Sciatic nerve (tissue), 2 donors: ENCODE results near the gene RIT2. TPM values are rescaled to one million over a fixed set of nuclear protein-coding genes. Genes with fewer than 3 reads are reported as not detected.

ENCODE experiments used
- ATAC-seq: fragments of 200-7000 bp; cut with Tn5 transposase; one replicate; pipeline ENCODE4 v1.9.1; 2020; ENCODE audit warnings: mild to moderate bottlenecking, moderate library complexity
- DNase-seq: peaks from one replicate; pipeline ENCODE4 v3.0.0-alpha.2; 2020; ENCODE audit warnings: low spot score
- intact Hi-C: fragments of 100-400 bp; cut with DNase I; formaldehyde crosslinking; loops from one replicate; pipeline ENCODE4 v1.14.2; 2022
- total RNA-seq: library from RNA; stranded (reverse); fragmentation: NEBNext Ultra II Directional; extraction: Animal tissue kit (Norgen Biotek cat#: 25700); gene quantifications from one replicate; pipeline ENCODE4 v1.2.1, GENCODE V29; 2021
- donor health status: DM: no; HTN: no; CAD: no.
- donor health status: DM: no; HTN: no; CAD: no.

The RIT2 gene
- total RNA-seq, 1 donor from 2014 or later: not detected

DNA sequence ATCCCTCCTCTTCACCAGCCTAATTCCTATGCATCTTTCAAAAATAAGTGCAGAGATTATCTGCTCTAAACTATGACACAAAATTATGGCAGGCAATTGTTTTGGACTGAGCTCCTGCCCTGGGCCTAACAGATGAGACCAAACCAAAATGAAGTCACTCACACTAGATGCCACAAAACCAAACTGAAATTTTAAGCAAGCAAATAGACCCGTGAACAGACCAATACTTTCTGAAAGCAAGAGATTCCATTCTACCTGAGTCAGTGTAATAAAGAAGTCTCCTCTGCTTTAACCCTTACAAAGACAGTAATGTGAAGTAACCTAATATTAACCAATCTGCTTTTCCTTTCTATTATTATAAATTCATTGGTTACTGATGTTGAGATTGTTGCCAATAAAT, 84.3 kb downstream of the RIT2 start:
- intact Hi-C loops: no loop called here
- DNase-seq: no peak
- no peak for ATAC-seq

DNA sequence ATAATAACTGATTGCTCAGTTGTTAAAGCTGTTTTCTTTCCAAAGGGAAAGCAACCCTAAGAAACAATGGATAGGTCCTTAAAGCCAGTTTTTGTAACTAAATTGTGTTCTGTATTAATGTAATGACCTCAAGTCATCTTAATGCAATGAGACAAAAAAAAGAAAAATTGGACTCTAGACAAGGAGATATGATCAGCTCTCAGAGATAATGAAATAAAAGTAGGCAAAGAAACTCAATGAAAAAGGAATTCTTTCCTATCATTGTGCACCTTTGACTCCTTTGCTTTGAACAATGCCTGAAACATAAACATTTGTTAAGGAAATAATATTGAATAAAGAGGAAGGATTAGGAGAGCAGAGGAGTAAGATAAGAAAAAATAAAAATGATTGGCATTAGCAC, 86.1 kb downstream of the RIT2 start:
- ATAC-seq (no peak), DNase-seq (no peak)
- intact Hi-C loops: no loop called here

DNA sequence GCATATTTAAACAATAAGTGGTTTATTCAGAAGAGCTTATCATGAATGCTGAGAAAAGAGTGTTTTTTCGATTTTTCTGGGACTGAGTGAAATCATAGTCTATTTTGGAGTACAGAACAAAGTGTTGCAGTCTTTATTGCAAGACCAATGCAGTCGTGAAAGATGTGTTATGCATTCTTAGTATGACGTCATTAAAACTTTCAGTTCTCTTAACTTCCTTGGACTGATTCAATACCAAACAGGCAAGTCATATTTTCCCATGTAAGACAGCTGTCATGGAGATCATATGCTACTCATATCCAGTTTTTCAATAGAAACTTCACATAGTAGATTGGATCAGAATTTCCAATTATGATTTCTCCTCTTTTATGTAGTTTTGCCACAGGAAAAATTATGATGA, 92.6 kb downstream of the RIT2 start:
- intact Hi-C loops: loop anchor here (5.0 kb wide), 1 partner anchor 549 kb away; no protein-coding TSS in a partner anchor
- ATAC-seq (no peak), DNase-seq (no peak)

DNA sequence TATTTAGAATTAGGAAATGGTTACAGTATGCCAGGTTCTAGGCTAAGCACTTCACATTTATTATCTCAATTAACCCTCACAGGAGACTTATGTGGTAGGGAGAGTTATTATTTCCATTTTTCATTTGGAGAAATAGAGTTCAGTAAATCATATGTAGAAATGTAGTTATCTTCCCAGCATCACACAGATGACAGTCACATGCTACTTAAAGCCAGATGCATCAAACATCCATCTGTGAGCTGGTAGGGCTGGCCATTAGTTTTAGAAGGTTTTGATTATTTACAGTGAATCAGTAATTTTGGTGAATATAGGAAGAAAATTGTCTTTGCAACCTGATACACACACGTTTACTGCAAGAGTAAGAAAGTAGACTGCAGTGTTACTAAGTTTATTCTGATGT, 97.9 kb downstream of the RIT2 start:
- intact Hi-C loops: no loop called here
- no peak for DNase-seq
- ATAC-seq: no peak

DNA sequence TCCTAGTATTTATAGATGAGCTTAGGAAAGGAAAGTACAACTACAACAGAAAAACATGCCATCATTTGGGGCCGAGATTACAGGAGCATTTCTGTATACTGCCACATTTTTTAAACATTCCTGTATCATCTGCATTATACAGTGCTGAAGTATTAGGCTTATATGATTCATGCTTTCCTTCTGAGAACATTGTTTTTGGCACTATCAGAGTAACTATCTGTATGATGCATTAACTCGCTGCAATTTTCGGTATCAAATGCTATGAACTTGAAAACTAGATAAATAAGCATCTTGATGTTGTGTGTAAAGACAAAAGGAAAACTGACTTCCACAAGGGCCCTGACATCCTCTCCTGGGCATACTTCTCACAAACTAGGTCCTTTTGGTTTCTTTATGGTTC, 102.0 kb downstream of the RIT2 start:
- intact Hi-C loops: no loop called here
- ATAC-seq (no peak), DNase-seq (no peak)

DNA sequence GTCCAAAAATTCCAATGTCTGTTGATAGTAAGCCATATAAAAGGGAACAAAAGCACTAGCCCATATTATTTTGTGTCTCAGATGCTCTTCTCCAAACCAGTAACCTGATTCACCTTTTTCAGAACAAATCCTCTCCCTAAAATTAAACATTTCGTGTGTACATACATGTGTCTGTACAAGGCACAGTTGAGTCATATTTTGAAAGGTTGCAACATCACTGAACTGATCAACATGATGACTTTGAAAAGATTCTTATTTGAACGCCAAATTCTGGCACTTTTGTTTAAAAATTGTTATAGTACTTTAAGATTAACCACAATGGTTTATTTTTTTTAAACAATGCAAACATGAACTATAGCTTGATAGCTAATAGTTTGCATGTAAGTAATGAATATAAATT, 102.5 kb downstream of the RIT2 start:
- intact Hi-C loops: no loop called here
- DNase-seq: no peak
- no peak for ATAC-seq

DNA sequence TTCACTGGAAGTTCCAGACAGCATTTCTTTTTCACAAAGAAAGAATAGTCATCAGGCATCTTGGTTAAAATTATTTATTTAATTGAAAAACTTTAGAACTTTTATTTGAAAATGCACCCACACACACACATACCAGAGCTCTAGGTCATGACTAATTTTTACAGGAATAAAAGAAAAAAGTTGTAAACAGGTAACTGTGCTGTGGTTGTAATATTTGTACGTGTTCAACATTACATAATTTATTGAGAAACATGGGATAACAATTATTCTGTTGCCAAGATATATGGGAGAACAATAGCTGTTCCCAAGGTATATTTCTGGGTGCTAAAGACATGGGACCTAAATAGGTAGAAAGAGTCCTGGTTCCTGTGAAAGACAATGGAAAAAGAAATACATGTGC, 104.9 kb downstream of the RIT2 start:
- ATAC-seq (no peak), DNase-seq (no peak)
- intact Hi-C loops: no loop called here

DNA sequence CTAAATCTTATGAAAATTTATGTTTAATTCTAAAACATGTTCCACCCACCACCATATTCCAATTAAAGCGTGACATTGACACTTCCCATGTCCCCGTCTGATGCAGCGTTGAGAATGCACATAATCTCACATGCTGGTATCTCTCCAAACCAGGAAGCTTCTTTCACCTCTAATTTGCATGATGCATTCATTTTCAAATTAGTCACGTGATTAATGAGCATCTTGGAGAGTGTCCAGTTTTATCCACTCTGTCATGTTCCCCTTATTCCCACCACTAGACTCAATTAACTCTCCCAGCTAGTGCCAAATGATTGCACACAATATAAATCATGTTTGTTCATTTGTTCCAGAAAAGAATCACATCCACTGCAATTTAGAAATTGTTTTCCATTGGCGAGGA, 105.8 kb downstream of the RIT2 start:
- ATAC-seq: no peak
- no peak for DNase-seq
- intact Hi-C loops: no loop called here

DNA sequence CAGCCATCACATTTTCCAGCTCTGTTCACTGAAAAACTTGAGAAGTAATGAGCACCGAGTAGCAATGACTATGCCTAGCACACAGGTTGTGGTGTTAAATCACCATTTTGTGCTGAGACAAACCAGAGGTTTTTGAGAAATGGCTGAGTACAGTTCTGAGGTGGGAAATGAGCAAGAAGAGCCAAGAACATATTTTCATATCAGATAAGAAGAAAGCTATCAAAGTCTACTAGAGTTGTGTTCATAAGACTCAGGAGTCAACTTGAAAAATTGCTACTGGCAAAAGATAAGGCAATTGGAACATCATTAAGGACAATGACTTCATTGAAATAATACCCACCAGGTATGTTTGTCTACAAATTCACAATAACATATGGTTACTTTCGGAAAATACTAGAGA, 108.1 kb downstream of the RIT2 start:
- no peak for DNase-seq
- intact Hi-C loops: no loop called here
- ATAC-seq: no peak

DNA sequence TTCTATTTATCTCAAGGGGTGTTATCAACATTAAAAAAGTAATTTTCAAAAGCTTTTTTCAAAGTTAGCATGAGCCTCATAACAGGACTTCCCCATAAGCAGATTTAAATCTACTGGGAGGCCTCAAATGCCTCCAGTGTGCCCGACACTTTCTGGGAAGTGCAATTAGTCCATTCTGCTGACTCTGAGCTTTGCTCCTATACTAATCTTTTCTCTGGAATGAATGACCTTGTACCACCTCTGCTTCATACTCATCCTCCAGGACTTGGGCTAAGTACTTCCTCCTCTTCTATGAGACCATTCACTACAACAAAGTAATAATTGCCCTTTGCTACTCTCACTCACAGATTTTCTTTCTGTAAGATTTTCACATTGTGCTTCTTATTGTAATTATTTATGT, 111.1 kb downstream of the RIT2 start:
- intact Hi-C loops: no loop called here
- ATAC-seq (no peak), DNase-seq (no peak)

DNA sequence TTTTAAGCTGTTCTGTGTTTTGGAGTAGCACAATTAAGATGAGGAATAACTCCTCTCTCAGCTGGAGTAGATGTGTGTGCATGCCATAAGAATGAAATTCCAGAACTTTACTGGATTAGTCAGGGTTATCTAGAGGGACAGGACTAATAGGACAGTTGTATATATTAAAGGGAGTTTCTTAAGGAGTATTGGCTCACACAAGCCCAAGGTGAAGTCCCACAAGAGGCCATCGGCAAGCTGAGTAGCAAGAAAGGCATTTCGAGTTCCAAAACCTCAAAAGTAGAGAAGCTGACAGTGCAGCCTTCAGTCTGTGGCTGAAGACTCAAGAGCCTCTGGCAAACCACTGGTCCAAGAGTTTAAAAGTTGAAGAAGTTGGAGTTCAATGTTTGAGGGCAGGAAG, 113.7 kb downstream of the RIT2 start:
- no peak for DNase-seq
- no peak for ATAC-seq
- intact Hi-C loops: no loop called here

DNA sequence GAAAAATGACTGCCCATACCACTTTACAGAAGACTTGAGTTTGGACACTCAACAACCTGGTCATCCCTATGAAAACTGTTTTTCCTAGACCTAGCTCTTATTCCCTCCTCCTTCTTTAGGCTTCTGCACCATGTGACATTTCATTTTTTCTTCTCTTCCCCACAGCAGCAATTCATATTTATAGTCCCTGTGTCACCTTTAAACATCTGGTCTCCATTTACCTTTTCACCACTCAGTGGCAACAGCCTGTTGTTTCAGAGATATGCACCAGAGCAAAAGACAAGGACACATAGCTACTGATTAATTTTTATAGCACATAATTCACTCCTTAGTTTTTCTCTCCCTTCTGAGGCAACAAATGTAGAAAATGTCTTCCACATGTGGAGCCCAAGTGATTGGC, 118.7 kb downstream of the RIT2 start:
- intact Hi-C loops: no loop called here
- DNase-seq: no peak
- no peak for ATAC-seq

DNA sequence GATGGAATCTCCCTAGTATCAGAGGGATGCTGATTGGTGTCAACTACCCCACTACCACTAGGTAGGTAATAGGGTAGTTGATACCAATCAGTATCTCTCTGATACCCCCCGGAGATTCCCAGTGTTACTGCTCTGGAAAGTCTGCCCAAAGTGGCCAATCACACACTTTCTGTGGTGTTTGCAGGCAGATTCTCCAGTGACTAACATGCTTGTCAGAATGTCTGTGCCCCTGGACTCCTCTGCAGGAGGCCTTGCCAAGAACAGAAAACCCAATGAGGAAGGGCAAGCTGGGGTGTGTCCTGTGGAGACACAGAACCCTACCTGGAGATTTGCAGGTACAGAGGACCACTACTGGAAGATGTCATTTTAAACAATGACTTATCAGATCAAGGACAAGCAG, 135.1 kb downstream of the RIT2 start:
- no peak for DNase-seq
- no peak for ATAC-seq
- intact Hi-C loops: no loop called here

DNA sequence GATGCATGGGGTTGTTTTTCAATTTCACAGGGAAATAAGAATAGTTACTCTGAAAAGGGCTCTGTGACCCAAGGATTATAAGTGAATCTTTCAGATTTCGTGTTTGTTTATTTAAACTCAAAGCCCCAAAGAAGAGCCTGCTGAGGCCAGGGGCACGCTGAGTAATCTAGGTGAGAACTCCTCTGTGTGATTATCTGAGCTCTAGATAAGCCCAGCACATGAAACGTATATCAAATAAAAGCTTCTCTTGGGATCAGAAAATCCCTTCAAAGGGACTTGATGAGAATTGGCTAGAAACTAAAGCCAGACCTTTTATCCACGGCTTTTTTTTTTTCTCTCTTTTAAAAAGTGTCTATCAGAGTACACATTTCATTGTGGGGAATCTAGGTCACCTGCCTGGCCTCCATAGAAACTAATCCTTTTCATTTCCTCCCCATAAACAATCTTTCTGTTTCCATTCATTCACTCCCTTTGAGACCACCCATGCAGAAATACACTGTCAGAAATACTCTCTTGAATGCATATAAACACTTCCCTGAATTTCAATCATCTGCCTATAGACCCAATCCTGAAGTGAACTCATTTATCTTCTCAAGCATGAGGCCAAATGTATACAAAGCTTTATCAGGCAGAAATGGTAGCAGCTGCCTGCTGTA, 137.4 kb downstream of the RIT2 start:
- ATAC-seq: no peak
- intact Hi-C loops: no loop called here
- no peak for DNase-seq

DNA sequence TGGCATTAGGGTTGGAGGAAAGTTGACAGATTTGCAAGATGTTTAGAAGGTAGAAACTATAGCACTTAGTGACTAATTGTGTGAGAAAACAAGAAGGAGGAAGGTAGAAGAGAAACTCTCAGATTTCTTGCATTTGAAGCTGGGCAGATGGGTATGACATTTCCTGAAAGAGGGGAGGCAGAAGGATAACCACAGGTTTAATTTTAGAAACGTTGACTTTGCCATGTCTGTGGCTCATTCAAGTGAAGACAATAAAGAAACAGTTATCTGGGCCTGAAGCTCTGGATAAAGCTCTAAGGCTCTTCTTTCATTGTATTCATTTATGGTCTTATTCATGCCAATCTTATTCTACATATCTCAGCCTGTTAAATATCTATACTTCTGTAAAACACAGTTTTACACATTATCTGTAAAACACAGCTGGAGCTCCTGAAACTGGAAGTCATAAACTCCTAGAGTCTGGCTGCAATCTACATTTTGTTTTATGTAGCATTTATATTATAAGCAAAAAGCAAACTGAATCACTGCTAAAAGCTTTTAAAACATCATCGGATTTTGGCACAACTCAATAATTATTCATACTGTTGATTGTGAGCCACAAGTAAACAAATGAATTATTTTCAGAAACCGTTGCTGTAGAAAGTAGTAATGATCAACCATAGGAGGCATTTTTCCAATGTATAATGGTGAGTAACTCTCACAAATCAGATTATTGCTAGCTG, 138.5 kb downstream of the RIT2 start:
- DNase-seq (no peak), ATAC-seq (no peak)
- intact Hi-C loops: no loop called here

DNA sequence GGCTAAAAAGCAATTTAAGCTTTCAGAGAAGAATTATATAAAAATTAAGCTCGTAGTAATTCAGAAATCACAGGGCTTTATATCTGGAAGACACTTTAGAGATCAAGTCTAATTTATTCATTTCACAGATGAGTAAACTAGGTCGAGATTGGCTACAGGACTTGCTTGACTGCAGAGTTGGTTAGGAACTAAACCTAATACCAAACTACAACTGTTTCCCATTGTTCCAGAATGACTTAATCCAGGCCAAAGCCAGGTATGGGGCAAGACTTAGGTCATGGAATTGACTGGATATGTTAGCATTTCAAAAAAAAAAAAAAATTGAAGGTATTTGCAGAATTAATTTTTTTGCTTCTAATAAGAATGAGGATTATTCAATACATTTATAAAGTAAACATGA, 146.1 kb downstream of the RIT2 start:
- intact Hi-C loops: no loop called here
- ATAC-seq (no peak), DNase-seq (no peak)

DNA sequence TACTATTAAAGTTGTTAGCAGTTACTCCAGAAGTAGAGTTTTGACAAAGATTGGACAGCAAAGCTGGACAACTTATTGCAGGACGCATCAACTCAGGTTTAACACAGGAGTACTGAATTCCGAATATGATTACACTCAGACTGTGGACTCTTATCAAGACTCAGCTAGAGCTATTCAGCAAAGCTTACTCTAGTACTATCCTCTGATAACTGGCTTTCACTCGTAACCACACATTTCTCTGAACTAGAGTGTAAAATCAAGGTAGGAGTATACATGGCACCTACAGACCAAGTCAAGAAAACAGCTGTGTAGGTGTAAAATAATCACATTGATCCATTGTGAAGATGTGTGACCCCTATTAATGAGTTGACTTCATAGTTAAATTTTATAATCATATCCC, 154.2 kb downstream of the RIT2 start:
- DNase-seq (no peak), ATAC-seq (no peak)
- intact Hi-C loops: no loop called here

DNA sequence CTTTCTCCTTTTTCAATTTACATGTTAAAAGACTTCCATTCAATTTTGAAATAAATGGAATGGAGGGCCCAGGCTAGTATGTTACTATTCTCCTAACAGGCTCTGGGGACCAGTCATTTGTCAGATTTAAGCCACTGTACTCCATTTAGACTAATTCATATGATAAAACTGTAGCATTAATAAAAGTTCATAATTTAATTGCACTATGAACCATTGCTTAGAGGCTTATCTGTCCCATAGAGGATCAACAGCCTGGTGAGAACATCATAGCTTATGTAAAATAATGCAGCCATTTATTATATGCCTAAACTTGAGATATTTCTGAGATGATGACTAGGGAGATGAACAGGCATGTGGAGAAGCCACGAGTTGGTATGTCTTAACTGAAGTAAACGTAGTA, 156.0 kb downstream of the RIT2 start:
- intact Hi-C loops: no loop called here
- DNase-seq (no peak), ATAC-seq (no peak)

DNA sequence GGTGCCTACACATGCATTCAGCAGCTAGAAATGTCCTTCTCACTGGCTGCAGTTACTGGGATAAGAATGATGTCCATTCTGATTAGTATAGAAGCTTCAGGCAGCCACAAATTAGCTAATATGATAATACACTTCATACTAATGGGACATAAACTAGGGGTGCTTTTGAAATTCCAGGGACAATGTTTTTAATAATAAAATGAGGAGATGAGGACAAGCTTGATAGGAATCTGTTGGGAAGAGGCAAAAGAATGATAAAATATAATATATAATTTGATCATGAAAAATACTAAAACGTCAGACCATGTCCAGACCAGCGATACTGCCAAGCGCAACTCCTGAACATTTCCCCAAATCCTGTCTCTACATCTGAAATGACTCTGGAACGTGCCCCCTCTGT, 157.1 kb downstream of the RIT2 start:
- intact Hi-C loops: no loop called here
- DNase-seq (no peak), ATAC-seq (no peak)

DNA sequence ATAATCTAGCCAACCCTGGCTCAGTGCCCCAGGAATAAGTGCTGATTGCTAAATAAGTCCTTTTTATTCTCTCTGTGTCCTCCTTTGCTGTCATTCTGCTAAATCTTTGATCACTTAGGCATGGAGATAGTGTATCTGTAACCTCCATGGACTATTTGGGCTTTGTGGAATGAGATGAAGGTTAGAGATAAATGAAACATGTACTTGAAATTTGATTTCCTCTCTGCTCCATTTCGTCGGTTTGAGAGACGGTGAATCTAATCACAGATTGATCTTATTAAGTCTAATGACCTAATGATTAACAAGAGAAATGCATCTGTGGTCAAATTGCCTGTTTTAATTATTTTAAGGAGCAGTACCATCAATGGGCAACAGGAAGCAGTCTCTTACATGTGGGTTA, 159.2 kb downstream of the RIT2 start:
- ATAC-seq: no peak
- DNase-seq: no peak
- intact Hi-C loops: no loop called here

DNA sequence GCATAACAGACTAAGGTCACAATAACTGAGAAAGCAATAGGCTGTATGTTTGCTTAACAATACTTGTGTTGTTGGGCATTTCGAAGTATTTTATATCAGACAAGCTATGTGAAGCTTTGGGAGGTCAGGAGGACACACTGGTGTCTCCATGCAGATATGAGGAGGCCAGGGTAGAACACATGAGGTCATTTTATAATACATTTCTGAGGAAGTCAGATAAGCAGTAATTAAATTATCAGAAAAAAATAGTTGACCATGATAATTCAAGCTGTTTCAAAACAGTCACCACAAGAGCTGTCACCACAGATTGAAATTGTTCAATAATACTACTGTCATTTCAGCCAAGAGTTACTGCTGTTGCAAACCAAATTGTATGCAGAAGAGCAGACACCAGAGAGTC, 160.6 kb downstream of the RIT2 start:
- intact Hi-C loops: no loop called here
- ATAC-seq (no peak), DNase-seq (no peak)
